Measurements from ENCODE around the gene VASP. TPM values are rescaled to one million over a fixed set of nuclear protein-coding genes. Genes with fewer than 3 reads are reported as not detected.

The VASP gene
- polyA plus RNA-seq, 10 donors: 45.7 to 65.7 (median 55.6) TPM

GRCh38 chr19:45473367-45473681 lies 34.0 kb upstream of the VASP start:
- DNase-seq: no peak

GRCh38 chr19:45473682-45474605 lies 33.3 kb upstream of the VASP start:
- peak in 2 of 3 donors; percentile 45 to 66 for DNase-seq

- peak in 2 of 3 donors; percentile 64 to 71 for DNase-seq
These were observed 32.4 kb upstream of the VASP start for GRCh38 chr19:45474606-45475521.

- DNase-seq: peak in 2 of 3 donors; percentile 69 to 73
These were observed 31.6 kb upstream of the VASP start for GRCh38 chr19:45475537-45476291.

- DNase-seq: peak in 1 of 3 donors; percentile 64
These were observed 31.0 kb upstream of the VASP start for GRCh38 chr19:45476304-45476703.

GRCh38 chr19:45477186-45477585 lies 30.1 kb upstream of the VASP start:
- no peak for DNase-seq

GRCh38 chr19:45477713-45478453 lies 29.4 kb upstream of the VASP start:
- DNase-seq: no peak

- peak; percentile 90 to 96 (median 92) for DNase-seq
These were observed 28.6 kb upstream of the VASP start for GRCh38 chr19:45478454-45479238.

- no peak for DNase-seq
These were observed 24.2 kb upstream of the VASP start for GRCh38 chr19:45483033-45483432.

- no peak for DNase-seq
These were observed 22.9 kb upstream of the VASP start for GRCh38 chr19:45484273-45484945.

- peak; percentile 94 to 96 (median 94) for DNase-seq
These were observed 21.8 kb upstream of the VASP start for GRCh38 chr19:45485305-45486077.

GRCh38 chr19:45488708-45489107 lies 18.6 kb upstream of the VASP start:
- DNase-seq: no peak

GRCh38 chr19:45489216-45489855 lies 17.9 kb upstream of the VASP start:
- DNase-seq: no peak

GRCh38 chr19:45492137-45492626 lies 15.1 kb upstream of the VASP start:
- DNase-seq: no peak

GRCh38 chr19:45492627-45493470 lies 14.4 kb upstream of the VASP start:
- DNase-seq: peak in 2 of 3 donors; percentile 78 to 91

- DNase-seq: no peak
These were observed 12.9 kb upstream of the VASP start for GRCh38 chr19:45494261-45494916.

GRCh38 chr19:45495178-45495577 lies 12.1 kb upstream of the VASP start:
- no peak for DNase-seq

All from muscle of back (tissue), 11 donors.